ENCODE results near the gene LRRIQ4.

- TF ChIP-seq ISL1 (CRISPR knock-in tag; IDR thresholded peaks at IDR 0.05) (no peak), CREB5 (CRISPR knock-in tag; IDR thresholded peaks at IDR 0.05; ENCODE audit: low read depth) (no peak), ZC3H10 (CRISPR knock-in tag; IDR thresholded peaks at IDR 0.05) (no peak), ESRRG (CRISPR knock-in tag; IDR thresholded peaks at IDR 0.05) (no peak), BACH2 (CRISPR knock-in tag; IDR thresholded peaks at IDR 0.05; ENCODE audit: borderline replicate concordance) (no peak)
These were observed 9.9 kb downstream of the LRRIQ4 start for GRCh38 chr3:169822540-169822939.
